GM19372 (cell line): ENCODE data around the gene EPB41L4B.

Experiments
- ATAC-seq: cut with Tn5 transposase; IDR thresholded peaks from one replicate; pipeline ENCODE4 v1.9.1; 2021; ENCODE audit warnings: mild to moderate bottlenecking, low read depth, moderate library complexity; ENCODE audit not compliant: unreplicated experiment

The EPB41L4B gene

GRCh38 chr9:109171926-109172325, 148.9 kb downstream of the EPB41L4B start:
- ATAC-seq, result no peak

DNA sequence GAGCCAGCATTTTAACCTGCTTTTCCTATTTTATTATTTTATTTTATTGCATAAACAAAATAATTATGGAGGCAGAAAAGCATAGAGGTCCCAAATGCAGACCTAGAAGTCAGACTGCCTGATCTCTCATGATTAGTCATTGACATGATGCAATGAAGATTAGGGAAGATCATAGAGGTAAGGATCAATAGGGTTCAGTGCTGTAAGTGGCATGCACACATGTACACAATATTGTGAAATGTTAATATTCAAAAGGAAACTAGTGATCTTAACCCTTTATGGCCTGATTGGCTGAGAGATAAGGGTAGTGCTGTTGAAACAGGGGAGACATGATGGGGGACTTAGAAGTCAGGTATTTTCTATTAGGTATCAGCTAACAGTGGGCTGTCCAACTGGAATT, 152.7 kb downstream of the EPB41L4B start:
- ATAC-seq, result no peak

DNA sequence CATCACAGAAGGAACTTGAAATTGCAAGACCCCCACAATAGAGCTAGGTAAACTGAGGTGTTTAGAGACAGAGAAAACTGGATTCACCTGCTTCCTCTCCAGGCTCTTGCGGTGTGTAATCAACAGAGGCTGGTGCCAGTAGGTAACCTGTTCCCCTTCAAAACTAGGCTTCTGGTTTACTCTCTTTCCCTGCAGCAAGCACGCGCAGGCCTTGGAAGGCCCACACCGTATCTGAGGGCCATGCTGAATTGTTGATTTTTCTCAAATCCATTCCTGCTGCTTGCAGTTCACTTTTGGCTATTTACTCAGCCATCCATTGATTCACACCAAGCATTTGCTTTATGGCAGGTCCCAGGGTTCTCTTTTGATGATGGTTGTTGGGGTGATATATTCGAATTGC, 153.1 kb downstream of the EPB41L4B start:
- no peak for ATAC-seq

DNA sequence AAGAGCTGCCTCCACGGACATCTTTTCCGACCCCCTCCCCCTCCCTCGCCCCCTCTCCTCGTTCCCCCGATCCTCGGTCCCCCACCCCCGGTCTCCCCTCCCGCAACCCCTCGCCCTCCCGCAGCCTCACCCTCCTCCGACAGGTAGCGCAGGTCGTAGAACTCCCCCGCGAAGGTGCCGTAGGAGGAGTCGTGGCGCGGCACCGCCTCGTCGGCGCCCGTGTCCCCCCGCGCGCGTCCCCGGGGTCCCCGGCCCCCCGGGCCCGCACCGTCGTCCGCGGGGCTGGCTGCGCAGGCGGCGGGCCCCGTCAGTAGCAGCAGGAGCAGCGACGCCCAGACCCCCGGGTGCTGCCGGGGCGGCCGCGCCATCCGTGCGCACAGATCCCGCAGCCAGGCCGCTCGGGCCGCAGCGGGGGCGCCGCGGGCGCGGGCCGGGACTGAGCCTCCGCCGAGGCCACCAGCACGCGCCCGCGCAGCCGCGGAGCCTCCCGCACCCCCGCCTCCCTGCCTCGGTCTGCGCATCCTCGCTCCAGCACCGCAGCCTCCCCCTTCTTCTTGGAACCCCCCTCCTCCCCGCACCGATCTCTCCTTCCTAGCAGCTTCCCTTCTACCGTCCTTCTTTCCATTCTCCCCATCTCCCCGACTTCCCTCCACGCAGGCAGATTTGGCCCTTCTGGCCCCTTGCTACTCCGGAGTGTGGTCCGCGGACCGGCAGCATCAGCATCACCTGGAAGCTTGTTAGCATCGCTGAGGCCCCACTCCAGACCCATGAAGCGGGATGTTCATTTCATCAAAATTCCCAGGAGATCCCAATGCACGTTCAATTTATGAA, 153.9 kb downstream of the EPB41L4B start, which contains the start of gene FRRS1L:
TSS of gene FRRS1L (minus strand) at position 479 of the 831 bp plus-strand sequence. CDS start at position 368, 111 bp downstream.
- ATAC-seq, result no peak

DNA sequence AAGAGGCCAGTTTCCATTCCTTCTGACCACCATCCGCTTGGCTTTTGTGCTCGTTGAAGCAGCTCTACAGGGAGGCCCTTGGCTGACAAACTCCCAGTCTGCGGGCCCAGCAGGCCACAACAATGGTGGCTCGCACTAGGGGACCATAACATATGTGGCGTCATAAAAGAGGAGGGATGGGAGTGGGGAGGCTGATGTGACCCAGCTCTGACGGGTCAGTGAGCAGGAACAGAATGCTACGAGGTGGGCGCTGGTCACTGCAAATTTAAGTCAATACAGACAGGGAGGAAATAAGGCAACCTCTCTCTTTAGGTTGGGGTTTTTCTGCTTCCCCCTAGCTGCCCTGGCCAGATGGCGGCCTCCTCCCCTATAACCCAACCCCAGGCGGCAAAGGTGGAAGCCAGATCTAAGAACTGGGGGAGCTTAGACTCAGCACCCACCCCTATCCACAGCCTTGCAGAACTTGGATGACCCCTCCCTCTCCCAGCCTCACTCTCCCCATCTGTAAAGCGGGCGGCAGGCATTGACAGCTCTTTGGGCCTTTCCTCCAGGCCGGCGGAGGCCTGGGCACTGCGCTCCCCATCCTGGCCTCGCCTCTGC, 154.6 kb downstream of the EPB41L4B start:
- no peak for ATAC-seq

- peak; percentile 66 for ATAC-seq
These were observed 156.8 kb downstream of the EPB41L4B start for GRCh38 chr9:109164042-109164441.

GRCh38 chr9:109163194-109163593, 157.7 kb downstream of the EPB41L4B start:
- no peak for ATAC-seq

GRCh38 chr9:109162677-109163076, 158.2 kb downstream of the EPB41L4B start:
- ATAC-seq, result no peak

DNA sequence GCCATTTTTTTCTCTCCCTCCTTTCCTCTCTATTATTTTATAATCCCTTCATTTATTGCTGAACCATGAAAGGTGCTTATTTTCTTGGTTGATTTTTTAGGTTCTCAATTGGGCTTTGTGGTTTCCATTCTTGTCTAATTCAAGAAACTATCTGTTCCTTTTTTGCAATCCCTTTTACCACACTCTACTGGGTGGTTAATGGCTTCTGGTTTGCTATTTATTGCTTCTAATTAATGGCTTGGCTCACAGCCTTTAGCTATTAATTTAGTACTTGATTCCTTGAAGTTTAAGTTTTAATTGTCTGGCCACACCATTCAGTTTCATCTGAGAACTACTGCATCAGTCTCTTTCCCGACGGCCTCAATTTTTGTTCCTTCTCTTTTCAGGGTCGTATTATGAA, 159.4 kb downstream of the EPB41L4B start:
- no peak for ATAC-seq

DNA sequence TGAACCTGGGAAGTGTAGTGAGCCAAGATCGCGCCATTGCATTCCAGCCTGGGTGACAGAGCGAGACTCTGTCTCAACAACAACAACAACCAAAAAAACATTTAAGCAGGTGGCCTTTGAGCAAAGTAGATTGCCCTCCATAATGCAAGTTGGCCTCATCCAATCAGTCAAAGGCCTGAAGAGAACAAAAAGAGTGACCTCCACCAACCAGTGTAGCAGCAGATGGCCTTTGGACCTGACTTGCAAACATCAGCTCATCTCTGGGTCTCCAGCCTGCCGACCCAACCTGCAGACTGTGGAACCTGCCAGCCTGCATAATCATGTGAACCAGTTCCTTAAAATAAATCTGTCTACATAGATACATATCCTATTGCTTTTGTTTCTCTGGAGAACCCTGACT, 161.3 kb downstream of the EPB41L4B start:
- ATAC-seq, result no peak

DNA sequence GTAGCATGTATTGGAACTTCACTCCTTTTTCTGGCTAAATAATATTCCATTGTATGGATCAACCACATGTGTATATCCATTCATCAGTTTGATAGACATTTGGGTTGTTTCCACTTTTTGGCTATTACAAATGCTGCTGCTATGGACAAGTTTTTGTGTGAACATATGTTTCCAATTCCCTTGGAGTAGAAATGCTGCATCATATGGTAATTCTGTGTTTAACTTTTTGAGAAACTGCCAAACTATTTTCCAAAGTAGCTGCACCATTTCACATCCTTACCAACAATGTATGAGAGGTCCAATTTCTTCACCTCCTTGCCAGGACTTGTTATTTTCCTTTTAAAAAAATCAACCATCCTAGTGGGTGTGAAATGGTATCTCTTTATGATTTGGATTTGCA, 162.2 kb downstream of the EPB41L4B start:
- ATAC-seq, result no peak

- no peak for ATAC-seq
These were observed 164.2 kb downstream of the EPB41L4B start for GRCh38 chr9:109156708-109157107.

GRCh38 chr9:109150925-109151545, 169.8 kb downstream of the EPB41L4B start:
- ATAC-seq, result no peak

DNA sequence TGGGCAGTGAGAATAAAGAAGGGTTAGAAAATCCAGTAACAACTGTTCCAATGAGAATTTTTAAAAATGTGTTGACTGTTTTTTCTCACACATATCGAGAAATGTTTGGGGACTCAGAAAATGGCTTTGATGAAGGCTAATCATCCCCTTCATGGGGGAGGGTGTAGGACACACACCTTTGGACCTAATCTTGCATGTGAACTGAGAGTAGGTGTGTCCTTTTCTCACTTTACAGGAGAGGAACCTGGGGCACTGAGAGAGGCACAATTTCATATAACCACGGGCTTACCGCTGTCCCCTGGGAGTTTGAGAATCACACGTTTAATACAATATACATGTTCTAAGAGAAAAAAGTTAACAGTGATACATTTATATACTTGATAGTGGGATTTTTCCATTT, 171.1 kb downstream of the EPB41L4B start:
- ATAC-seq, result no peak

DNA sequence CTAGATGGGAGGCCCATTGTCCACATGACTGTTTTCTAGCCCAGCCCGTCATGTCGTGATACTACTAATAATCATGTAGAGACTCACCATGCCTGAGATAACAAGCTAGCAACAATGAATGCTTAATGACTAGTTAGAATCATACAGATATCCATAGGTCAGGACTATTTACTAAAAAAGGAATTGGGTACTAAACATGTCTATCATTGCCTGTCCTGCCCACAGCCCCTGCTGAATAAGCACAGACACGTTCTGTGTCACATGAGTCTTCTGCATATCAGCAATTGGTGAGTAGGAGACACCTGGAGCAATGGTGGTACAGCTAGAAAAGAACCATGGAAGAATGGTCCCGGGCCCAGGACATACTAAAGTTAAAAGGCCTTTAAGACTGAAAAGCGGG, 171.8 kb downstream of the EPB41L4B start:
- no peak for ATAC-seq

DNA sequence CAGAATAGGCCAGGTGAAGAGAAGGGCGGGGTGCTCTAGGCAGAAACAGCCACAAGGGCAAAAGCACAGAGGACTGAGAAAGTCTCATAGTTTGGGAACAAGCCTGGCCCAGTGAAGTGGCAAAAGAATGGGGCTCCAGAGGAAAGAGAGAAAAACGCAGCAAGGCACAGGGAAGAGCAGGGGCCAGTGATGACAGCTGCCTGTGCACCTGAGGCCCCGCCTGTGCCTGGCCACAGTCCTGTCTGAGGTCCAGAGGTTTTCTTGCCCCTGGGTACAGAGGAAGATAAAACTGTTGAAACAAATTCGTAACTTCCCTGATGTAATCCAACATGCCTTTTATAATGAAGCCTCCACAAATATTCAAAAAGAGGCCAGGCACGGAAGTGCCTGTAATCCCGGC, 175.8 kb downstream of the EPB41L4B start:
- no peak for ATAC-seq

- ATAC-seq, result peak; percentile 99
These were observed 176.8 kb downstream of the EPB41L4B start for GRCh38 chr9:109143881-109144562.

DNA sequence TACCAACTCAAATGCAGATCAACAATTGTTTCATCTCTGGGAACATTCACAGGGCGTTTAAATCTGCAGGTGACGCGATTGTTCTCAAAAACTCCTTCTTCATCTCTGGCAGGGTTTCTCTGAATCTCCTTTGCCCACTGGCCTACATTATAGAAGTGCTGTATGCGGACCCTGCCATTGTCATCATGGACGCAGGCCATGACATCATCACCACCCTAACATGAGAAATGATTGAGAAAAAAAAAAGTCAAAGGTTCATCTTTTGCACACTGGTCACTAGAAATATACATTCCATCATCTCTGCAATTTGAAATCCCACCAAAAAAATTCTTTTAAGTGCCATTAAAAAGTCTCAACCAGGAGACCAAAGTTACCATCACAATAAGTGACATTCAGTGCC, 179.5 kb downstream of the EPB41L4B start:
- no peak for ATAC-seq

DNA sequence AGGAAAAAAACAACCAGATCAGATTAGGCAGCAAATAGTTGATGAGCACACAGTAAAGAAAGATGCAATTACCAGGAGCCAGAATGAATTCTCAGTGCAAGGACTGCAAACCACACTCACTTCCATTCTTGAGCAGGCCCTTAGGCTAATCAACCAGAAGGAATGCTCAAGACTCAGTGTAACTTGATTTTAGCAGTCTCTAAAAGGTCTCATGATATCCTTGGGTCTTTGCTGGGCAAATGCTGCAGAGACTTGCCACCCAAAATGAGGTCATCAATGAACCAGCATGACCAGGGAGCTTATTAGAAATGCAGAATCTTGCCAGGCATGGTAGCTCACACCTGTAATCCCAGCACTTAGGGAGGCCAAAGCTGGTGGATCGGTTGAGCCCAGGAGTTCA, 181.0 kb downstream of the EPB41L4B start:
- no peak for ATAC-seq

DNA sequence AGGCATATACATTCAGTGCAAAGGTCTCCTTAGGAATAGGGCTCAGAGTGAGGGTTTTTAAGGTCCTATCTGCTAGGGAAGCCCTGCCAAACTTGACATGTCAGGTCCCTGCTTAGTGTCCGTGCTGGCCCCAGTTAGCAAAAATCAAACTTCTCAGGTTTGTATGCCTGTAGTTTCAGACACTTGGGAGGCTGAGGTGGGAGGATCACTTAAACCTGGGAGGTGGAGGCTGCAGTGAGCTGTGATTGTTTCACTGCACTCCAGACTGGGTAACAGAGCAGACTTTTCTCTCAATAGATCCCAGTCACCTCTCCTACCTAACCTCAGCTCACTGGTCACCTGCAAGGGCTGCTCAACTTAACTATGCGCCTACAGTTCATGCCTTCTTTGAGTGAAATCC, 182.4 kb downstream of the EPB41L4B start:
- ATAC-seq, result no peak

- ATAC-seq, result no peak
These were observed 186.7 kb downstream of the EPB41L4B start for GRCh38 chr9:109134167-109134578.
